ENCODE measurements around the gene ZNF575.

The ZNF575 gene

GRCh38 chr19:43532962-43533545 is at the start of gene ZNF575:
Gene ZNF575 (plus strand): TSS chr19:43533188. CDS start chr19:43534423, 1,235 bp downstream.
- peak; percentile 84 to 88 for DNase-seq

GRCh38 chr19:43483281-43483680 is 49.7 kb upstream of the ZNF575 start:
- no peak for DNase-seq

- DNase-seq: no peak
These were observed 47.0 kb upstream of the ZNF575 start for GRCh38 chr19:43485951-43486350.

GRCh38 chr19:43486412-43486811 is 46.6 kb upstream of the ZNF575 start:
- no peak for DNase-seq

- DNase-seq: no peak
These were observed 44.8 kb upstream of the ZNF575 start for GRCh38 chr19:43488179-43488578.

- DNase-seq: no peak
These were observed 43.7 kb upstream of the ZNF575 start for GRCh38 chr19:43489310-43489709.

- no peak for DNase-seq
These were observed 42.9 kb upstream of the ZNF575 start for GRCh38 chr19:43489979-43490599.

- DNase-seq: no peak
These were observed 42.2 kb upstream of the ZNF575 start for GRCh38 chr19:43490759-43491158.

- no peak for DNase-seq
These were observed 37.9 kb upstream of the ZNF575 start for GRCh38 chr19:43495082-43495481.

- no peak for DNase-seq
These were observed 36.0 kb upstream of the ZNF575 start for GRCh38 chr19:43496960-43497359.

- no peak for DNase-seq
These were observed 34.6 kb upstream of the ZNF575 start for GRCh38 chr19:43498233-43498842.

- no peak for DNase-seq
These were observed 33.9 kb upstream of the ZNF575 start for GRCh38 chr19:43499042-43499441.

- DNase-seq: no peak
These were observed 31.1 kb upstream of the ZNF575 start for GRCh38 chr19:43501661-43502418.

- no peak for DNase-seq
These were observed 30.5 kb upstream of the ZNF575 start for GRCh38 chr19:43502419-43502976.

GRCh38 chr19:43503501-43504425 is 29.2 kb upstream of the ZNF575 start:
- DNase-seq: peak; percentile 98 to 99

- DNase-seq: peak; percentile 46 to 67
These were observed 28.4 kb upstream of the ZNF575 start, which contains the start of gene PHLDB3 for GRCh38 chr19:43504426-43505185. Gene PHLDB3 (minus strand): TSS chr19:43504746. CDS start chr19:43504118, 628 bp downstream.

- no peak for DNase-seq
These were observed 27.9 kb upstream of the ZNF575 start for GRCh38 chr19:43505186-43505456.

- DNase-seq: peak in 1 of 2 donors; percentile 20
These were observed 27.0 kb upstream of the ZNF575 start for GRCh38 chr19:43505941-43506340.

- no peak for DNase-seq
These were observed 26.4 kb upstream of the ZNF575 start for GRCh38 chr19:43506629-43507028.

GRCh38 chr19:43507880-43508279 is 25.1 kb upstream of the ZNF575 start:
- DNase-seq: no peak

GRCh38 chr19:43510713-43511112 is 22.3 kb upstream of the ZNF575 start:
- no peak for DNase-seq

- DNase-seq: no peak
These were observed 21.7 kb upstream of the ZNF575 start for GRCh38 chr19:43511324-43511723.

Data from CD4-positive, alpha-beta T cell treated with Interferon alpha-2 for 1 hour (primary cell).